ENCODE data around the gene SMAD6.

The SMAD6 gene

DNA sequence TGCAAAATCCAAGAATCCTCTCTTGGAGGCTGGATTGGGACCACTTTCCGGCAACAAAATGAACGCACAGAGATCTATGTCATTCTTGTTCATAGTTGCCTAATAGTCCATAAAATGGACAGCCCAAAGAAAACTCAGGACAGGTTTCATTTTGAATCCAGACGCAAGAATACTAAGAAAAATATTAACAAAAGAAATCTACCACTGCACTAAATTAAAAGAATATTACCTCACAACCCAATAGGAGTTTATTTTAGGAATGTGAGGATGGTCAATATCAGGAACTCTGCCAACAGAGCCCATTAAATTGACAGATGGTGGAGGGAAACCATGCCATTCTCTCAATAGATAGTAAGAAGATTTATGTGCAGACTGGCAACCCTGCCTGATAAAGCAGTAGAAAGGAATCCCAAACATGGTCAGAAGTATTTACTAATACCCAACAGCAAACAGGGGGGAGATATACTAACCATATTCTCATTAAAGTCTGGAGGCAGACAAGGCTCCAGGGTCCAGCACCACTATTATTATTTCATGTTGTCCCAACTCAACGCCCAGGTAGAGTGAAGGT lies 127.6 kb downstream of the SMAD6 start:
- no peak for DNase-seq

DNA sequence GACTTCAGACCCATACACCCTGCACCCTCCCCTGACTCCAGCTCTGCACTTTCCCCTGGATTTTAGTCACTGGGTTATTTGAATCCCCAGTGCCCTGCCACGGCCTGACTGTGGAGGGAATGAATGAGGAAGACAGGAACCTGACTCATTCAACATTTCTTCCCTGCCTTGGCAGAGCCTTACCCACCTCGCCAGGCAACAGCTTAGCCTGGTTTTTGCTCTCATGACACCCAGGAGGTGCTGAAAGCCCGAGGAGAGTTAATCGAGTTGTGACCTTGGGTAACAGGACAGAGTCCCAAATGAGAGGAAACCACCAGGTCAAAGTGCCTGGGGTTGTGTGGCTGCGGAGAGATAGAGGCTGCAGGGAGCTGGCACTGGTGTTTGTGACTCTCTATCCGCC lies 128.3 kb downstream of the SMAD6 start:
- DNase-seq: no peak

DNA sequence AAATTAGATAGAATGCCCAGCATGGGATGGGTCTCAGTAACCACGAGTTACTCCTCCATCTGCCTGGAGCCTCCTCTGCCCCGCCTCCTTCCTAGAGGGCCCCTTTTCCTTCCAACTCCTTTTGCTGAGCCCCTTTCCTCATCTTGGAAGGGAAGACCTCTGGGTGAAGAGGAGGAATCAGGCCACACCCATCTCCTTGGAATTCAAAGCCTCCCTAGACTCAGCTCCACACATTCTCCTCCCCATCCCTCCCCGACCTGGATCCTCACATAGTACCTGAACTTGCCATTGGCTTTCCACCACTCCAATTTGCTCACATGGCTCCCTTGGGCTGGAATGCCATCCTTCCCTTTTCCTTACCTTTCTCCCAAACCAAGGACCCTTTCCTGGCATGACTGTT lies 128.8 kb downstream of the SMAD6 start:
- DNase-seq: no peak

DNA sequence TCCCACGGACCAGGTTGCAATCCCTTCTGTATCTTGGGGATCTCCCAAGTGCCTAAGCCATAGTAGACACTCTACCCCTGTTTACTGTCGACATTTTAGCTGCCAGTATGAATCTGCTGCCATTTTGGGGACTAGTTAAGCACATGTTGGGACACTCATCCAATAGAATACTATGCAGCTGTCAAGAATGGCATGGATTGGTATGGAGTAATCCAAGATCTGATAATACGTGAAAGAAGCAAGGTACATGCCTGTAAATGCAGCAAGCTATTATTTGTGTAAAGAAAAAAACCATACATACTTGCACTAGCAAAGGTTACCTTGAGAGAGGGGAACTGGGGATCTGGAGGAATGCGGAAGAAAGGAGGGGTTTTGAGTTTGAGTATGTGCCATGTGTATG lies 129.3 kb downstream of the SMAD6 start:
- no peak for DNase-seq

DNA sequence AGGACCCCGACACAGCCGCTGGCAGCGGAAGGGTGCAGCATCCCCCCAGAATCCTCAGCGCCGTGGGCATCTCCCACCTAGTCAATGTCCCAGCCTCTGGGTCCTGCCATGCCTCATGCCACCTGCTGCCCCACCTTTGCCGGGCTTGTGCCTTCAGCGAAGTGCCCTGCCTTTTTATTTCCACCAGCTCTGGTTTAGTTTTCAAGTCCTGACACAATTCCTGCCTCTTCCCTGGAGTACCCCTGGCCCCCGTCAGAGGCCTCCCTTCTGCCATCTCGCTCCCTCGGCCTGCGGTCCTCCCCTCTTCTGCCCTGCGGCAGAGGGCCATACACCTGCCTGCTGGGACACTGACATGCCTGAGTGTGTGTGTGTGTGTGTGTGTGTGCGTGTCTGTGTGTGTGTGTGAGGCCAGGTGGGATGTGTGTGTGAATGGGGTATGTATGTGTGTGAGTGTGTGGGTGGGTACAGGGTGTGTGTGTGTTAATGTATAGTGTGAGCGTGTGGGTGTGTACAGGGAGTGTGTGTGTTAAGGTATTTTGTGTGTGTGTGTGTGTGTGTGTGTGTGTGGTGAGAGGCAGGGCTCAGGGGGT lies 129.9 kb downstream of the SMAD6 start:
- no peak for DNase-seq
